Ovary (tissue), 9 donors: ENCODE results near the gene PXK. TPM values are rescaled to one million over a fixed set of nuclear protein-coding genes. Genes with fewer than 3 reads are reported as not detected.

ENCODE experiments used
- DNase-seq, 5 donors: peaks; one replicate each; pipeline ENCODE4 v3.0.0-alpha.2; 2019 to 2020
- H3K27ac ChIP-seq, 2 donors: fragments of 200-600 bp; one replicate each; pipeline versions ENCODE4 v1.5.1 to v1.8.0; 2019 to 2022
- H3K27me3 ChIP-seq: fragments of 200-600 bp; one replicate; pipeline ENCODE4 v1.8.0; 2022
- H3K36me3 ChIP-seq: fragments of 200-600 bp; sonication (generic); one replicate; pipeline ENCODE4 v1.5.1; 2019
- H3K4me1 ChIP-seq: one replicate; pipeline ENCODE4 v1.8.1; 2013; ENCODE audit warnings: mild to moderate bottlenecking, moderate library complexity; ENCODE audit not compliant: insufficient read depth
- H3K4me3 ChIP-seq: fragments of 200-600 bp; sonication (generic); one replicate; pipeline ENCODE4 v1.5.1; 2017
- H3K9me3 ChIP-seq, 2 donors: fragments of 200-600 bp in 1 of 2; sonication (generic) in 1 of 2; one replicate each; pipeline versions ENCODE4 v1.5.1 to v1.8.1; 2013 to 2019; ENCODE audit warnings: mild to moderate bottlenecking in 1 of 2, moderate library complexity in 1 of 2
- CTCF ChIP-seq, 3 donors: fragments of 450-650 bp in 2 of 3; fragments of 200-600 bp in 1 of 3; IDR thresholded peaks; one replicate each; pipeline versions ENCODE4 v1.5.1 to v1.8.0; 2016 to 2022; ENCODE audit warnings: antibody characterized with exemption in 3 of 3, mild to moderate bottlenecking in 1 of 3
- EP300 ChIP-seq: sonication (generic); formaldehyde crosslinking; IDR thresholded peaks from one replicate; pipeline ENCODE4 v1.6.1; 2017; ENCODE audit warnings: antibody characterized with exemption
- POLR2A ChIP-seq: fragments of 450-650 bp; IDR thresholded peaks from one replicate; pipeline ENCODE4 v1.6.1; 2017; ENCODE audit warnings: antibody characterized with exemption, mild to moderate bottlenecking, moderate library complexity
- WGBS, 3 donors: extraction: QIAGEN DNeasy Blood & Tissue Kit in 1 of 3; methylation state at CpG; one replicate each; pipeline versions ENCODE4 v1.1.5 to v1.1.7; 2013 to 2017; 5-methylcytosine and 5-hydroxymethylcytosine counted together
- intact Hi-C, 4 donors: fragments of 100-400 bp; cut with DNase I; formaldehyde crosslinking; loops; one replicate each; pipeline versions ENCODE4 v1.11.0 to v1.15.1; 2022 to 2023
- polyA plus RNA-seq, 2 donors: library from polyadenylated mRNA; stranded (reverse); fragments of 200-250 nt in 1 of 2; fragments of 350-450 nt in 1 of 2; fragmentation: Illumina TruSeq in 1 of 2; extraction: RNeasy Lipid Tissue Mini Kit (QIAGEN cat#74804) in 1 of 2; gene quantifications; one replicate each; pipeline ENCODE4 v1.2.3, GENCODE V29; 2013 to 2014
- total RNA-seq, 7 donors: library from RNA; depleted of rRNA in 2 of 7; stranded (reverse); fragments of >200 nt in 2 of 7; fragmentation: NEBNext Ultra II Directional in 3 of 7; extraction: Animal tissue kit (Norgen Biotek cat#: 25700) in 3 of 7; gene quantifications; one replicate each; pipeline versions ENCODE4 v1.1.0 to v1.2.4, GENCODE V29; 2016 to 2023
- donor health status: DM: no; HTN: no; CAD: no; lungs with moderate emphysema.
- donor health status: DM: no; HTN: no; CAD: no.
- donor health status: Bipolar disorder and iron deficiency.
- donor health status: DM: yes; HTN: yes; CAD: no.
- donor health status: DM: no; HTN: no; CAD: no.
- donor health status: DM: yes; HTN: yes; CAD: no.

Gene PXK
- total and polyA plus RNA-seq, 9 donors: 17.2 to 42.0 (median 25.9) TPM

- H3K4me3 ChIP-seq: no peak overlapping the region
- H3K9me3 ChIP-seq: no peaks in the 10 kb centered on the region
- no peak overlapping the region for H3K27ac ChIP-seq
- TF ChIP-seq CTCF (IDR thresholded peaks at IDR 0.05): no peak
- no peak for TF ChIP-seq POLR2A
- TF ChIP-seq EP300: no peak
- intact Hi-C loops: loop anchor here in 3 of 4 donors (5.0 to 10.0 kb wide), 4 partner anchors 64 to 122 kb away; partner anchors contain the start of gene ABHD6 (in 1 of the 3)
- no peaks in the 10 kb centered on the region for H3K27me3 ChIP-seq
- DNase-seq: no peak
- WGBS, 3 donors: 48 to 57% (median 52%) methylated on average over 2 of the region's 2 CpGs
- no peaks in the 10 kb centered on the region for H3K4me1 ChIP-seq
- no peaks in the 10 kb centered on the region for H3K36me3 ChIP-seq
Measured at GRCh38 chr3:58299075-58299474, 33.6 kb upstream of the PXK start.

GRCh38 chr3:58299839-58300516 is 32.7 kb upstream of the PXK start:
- Histone ChIP-seq H3K4me3 (no peak overlapping the region), H3K27ac (no peak overlapping the region), H3K36me3 (no peaks in the 10 kb centered on the region), H3K9me3 (no peaks in the 10 kb centered on the region), H3K4me1 (no peaks in the 10 kb centered on the region), H3K27me3 (no peaks in the 10 kb centered on the region)
- WGBS, 3 donors: 10% methylated on average over 8 of the region's 8 CpGs
- TF ChIP-seq POLR2A (no peak), CTCF (IDR thresholded peaks at IDR 0.05) (peak; percentile 55 to 59 (median 58)), EP300 (no peak)
- intact Hi-C loops: loop anchor here (2.0 to 10.0 kb wide), 6 partner anchors 63 to 123 kb away; partner anchors contain the start of gene ABHD6 (in 3 of the 4)
- no peak for DNase-seq

GRCh38 chr3:58305882-58306711 is 26.6 kb upstream of the PXK start, which contains the start of the genes HTD2 and RPP14:
Gene HTD2, plus strand, starts transcription at chr3:58306520. Its CDS starts 11,094 bp downstream, at chr3:58317614.
Gene RPP14, plus strand, starts transcription at chr3:58306245. Its CDS starts 4,085 bp downstream, at chr3:58310330.
- peak; percentile 99 for DNase-seq
- H3K4me3 ChIP-seq: peak within 1 kb of the TSS; percentile 77
- H3K4me1 ChIP-seq: peaks cover 10% of the 10 kb centered on the region
- H3K36me3 ChIP-seq: no peaks in the 10 kb centered on the region
- TF ChIP-seq POLR2A (peak; percentile 71), CTCF (IDR thresholded peaks at IDR 0.05) (peak; percentile 92 to 98 (median 97)), EP300 (no peak)
- 4 to 5% (median 4%) methylated on average over 71 of the region's 71 CpGs for WGBS, 3 donors
- no peaks in the 10 kb centered on the region for H3K9me3 ChIP-seq
- no peaks in the 10 kb centered on the region for H3K27me3 ChIP-seq
- peak within 1 kb of the TSS; percentile 92 to 99 for H3K27ac ChIP-seq
- intact Hi-C loops: loop anchor here in 3 of 4 donors (5.0 to 10.0 kb wide), 3 partner anchors 69 to 226 kb away; partner anchors contain the start of gene ABHD6 (in 2 of the 3)

- intact Hi-C loops: loop anchor here in 3 of 4 donors (5.0 to 10.0 kb wide), 3 partner anchors 70 to 225 kb away; partner anchors contain the start of gene ABHD6 (in 2 of the 3)
- WGBS, 3 donors: 15 to 23% (median 16%) methylated on average over 10 of the region's 10 CpGs
- H3K27me3 ChIP-seq: no peaks in the 10 kb centered on the region
- H3K4me3 ChIP-seq: peak overlapping the region; percentile 77
- TF ChIP-seq CTCF (IDR thresholded peaks at IDR 0.05): peak in 1 of 3 donors; percentile 30
- TF ChIP-seq EP300: no peak
- no peak for TF ChIP-seq POLR2A
- DNase-seq: peak in 2 of 5 donors; percentile 42 to 48
- peaks cover 10% of the 10 kb centered on the region for H3K4me1 ChIP-seq
- no peaks in the 10 kb centered on the region for H3K36me3 ChIP-seq
- H3K9me3 ChIP-seq: no peaks in the 10 kb centered on the region
- peak overlapping the region in 1 of 2 donors; percentile 99 for H3K27ac ChIP-seq
Measured at GRCh38 chr3:58307639-58308215, 25.0 kb upstream of the PXK start.
